H9 (cell line): ENCODE results near the gene PAX1. TPM values are rescaled to one million over a fixed set of nuclear protein-coding genes. Genes with fewer than 3 reads are reported as not detected.

Experiments
- DNase-seq: peaks from one replicate; pipeline ENCODE4 v3.0.0-alpha.2; 2017
- H2AFZ ChIP-seq: one replicate; pipeline ENCODE4 v1.6.1; 2013; ENCODE audit warnings: mild to moderate bottlenecking, low read length, control low read depth, moderate library complexity
- H2AK5ac ChIP-seq: 2 replicates; pipeline ENCODE4 v1.6.1; 2013; ENCODE audit warnings: low read length, control low read depth, mixed read lengths; ENCODE audit not compliant: insufficient read length
- H2BK120ac ChIP-seq: one replicate; pipeline ENCODE4 v1.6.1; 2013; ENCODE audit warnings: low read depth, mild to moderate bottlenecking, low read length, control low read depth, inconsistent platforms; ENCODE audit not compliant: poor library complexity, severe bottlenecking
- H2BK12ac ChIP-seq: 2 replicates; pipeline ENCODE4 v1.6.1; 2013; ENCODE audit warnings: low read length, control low read depth, mixed read lengths, low read depth; ENCODE audit not compliant: insufficient read length
- H2BK15ac ChIP-seq: 2 replicates; pipeline ENCODE4 v1.6.1; 2013; ENCODE audit warnings: low read depth, low read length, control low read depth
- H2BK20ac ChIP-seq: one replicate; pipeline ENCODE4 v1.6.1; 2013; ENCODE audit warnings: low read depth, mild to moderate bottlenecking, low read length, control low read depth, inconsistent platforms; ENCODE audit not compliant: poor library complexity, severe bottlenecking
- H2BK5ac ChIP-seq: 2 replicates; pipeline ENCODE4 v1.6.1; 2013; ENCODE audit warnings: low read length, control low read depth, mixed read lengths; ENCODE audit not compliant: insufficient read length
- H3K14ac ChIP-seq: 2 replicates; pipeline ENCODE4 v1.6.1; 2013; ENCODE audit warnings: low read length, control low read depth; ENCODE audit not compliant: insufficient read depth
- H3K18ac ChIP-seq: 2 replicates; pipeline ENCODE4 v1.6.1; 2013; ENCODE audit warnings: low read depth, mild to moderate bottlenecking, mixed read lengths, low read length, control low read depth; ENCODE audit not compliant: insufficient read length
- H3K23ac ChIP-seq: 2 replicates; pipeline ENCODE4 v1.6.1; 2013; ENCODE audit warnings: low read length, control low read depth, mixed read lengths, low read depth; ENCODE audit not compliant: insufficient read length
- H3K23me2 ChIP-seq: 2 replicates; pipeline ENCODE4 v1.6.1; 2013; ENCODE audit warnings: low read depth, mild to moderate bottlenecking, mixed read lengths, low read length, control low read depth; ENCODE audit not compliant: insufficient read length, poor library complexity, severe bottlenecking
- H3K27ac ChIP-seq: 2 replicates; pipeline ENCODE4 v1.5.1; 2013; ENCODE audit warnings: low read length, control low read depth, mixed read lengths, low read depth; ENCODE audit not compliant: insufficient read length
- H3K27me3 ChIP-seq: 2 replicates; pipeline ENCODE4 v1.6.1; 2013; ENCODE audit warnings: low read length, control low read depth, inconsistent platforms; ENCODE audit not compliant: insufficient read depth
- H3K4ac ChIP-seq: 2 replicates; pipeline ENCODE4 v1.6.1; 2013; ENCODE audit warnings: low read depth, mild to moderate bottlenecking, control low read depth, inconsistent platforms, low read length, moderate library complexity
- H3K4me1 ChIP-seq: 2 replicates; pipeline ENCODE4 v1.6.1; 2013; ENCODE audit warnings: low read length, control low read depth, inconsistent platforms; ENCODE audit not compliant: insufficient read depth
- H3K4me2 ChIP-seq: 2 replicates; pipeline ENCODE4 v1.6.1; 2013; ENCODE audit warnings: low read length, control low read depth, mixed read lengths; ENCODE audit not compliant: insufficient read length, insufficient read depth
- H3K56ac ChIP-seq: 2 replicates; pipeline ENCODE4 v1.6.1; 2013; ENCODE audit warnings: low read depth, mild to moderate bottlenecking, mixed read lengths, low read length, control low read depth; ENCODE audit not compliant: insufficient read length
- H3K79me1 ChIP-seq: 2 replicates; pipeline ENCODE4 v1.6.1; 2013; ENCODE audit warnings: low read depth, mild to moderate bottlenecking, moderate library complexity, low read length, control low read depth, inconsistent platforms; ENCODE audit not compliant: insufficient read depth, poor library complexity, severe bottlenecking
- H3K79me2 ChIP-seq: 2 replicates; pipeline ENCODE4 v1.6.1; 2013; ENCODE audit warnings: low read length, control low read depth, inconsistent platforms; ENCODE audit not compliant: insufficient read depth
- H3K9ac ChIP-seq: 2 replicates; pipeline ENCODE4 v1.6.1; 2013; ENCODE audit warnings: low read length, control low read depth, mixed read lengths; ENCODE audit not compliant: insufficient read length; ENCODE audit errors: extremely low read depth
- H3K9me3 ChIP-seq: one replicate; pipeline ENCODE4 v1.6.1; 2013; ENCODE audit warnings: low read depth, low read length, inconsistent platforms; ENCODE audit not compliant: control insufficient read depth
- H3T11ph ChIP-seq: one replicate; pipeline ENCODE4 v1.6.1; 2013; ENCODE audit warnings: mild to moderate bottlenecking, low read length, control low read depth, inconsistent platforms
- H4K20me1 ChIP-seq: one replicate; pipeline ENCODE4 v1.6.1; 2013; ENCODE audit not compliant: control insufficient read depth, insufficient read length, insufficient read depth
- H4K5ac ChIP-seq: 2 replicates; pipeline ENCODE4 v1.6.1; 2013; ENCODE audit warnings: low read depth, mild to moderate bottlenecking, mixed read lengths, low read length, control low read depth; ENCODE audit not compliant: insufficient read length
- H4K8ac ChIP-seq: replicated peaks from 2 replicates; pipeline ENCODE4 v1.6.1; 2013; ENCODE audit warnings: low read length, control low read depth, mixed read lengths, low read depth; ENCODE audit not compliant: insufficient read length
- H4K91ac ChIP-seq: 2 replicates; pipeline ENCODE4 v1.6.1; 2013; ENCODE audit warnings: low read depth, mild to moderate bottlenecking, moderate library complexity, mixed read lengths, low read length, control low read depth; ENCODE audit not compliant: insufficient read length
- H3K27ac Mint-ChIP-seq, 3 experiments: 2 replicates in 2 of 3; 3 replicates in 1 of 3; pipeline ENCODE4 v1.8.0; 2020 to 2021; ENCODE audit warnings: mixed read lengths in 3 of 3, mild to moderate bottlenecking in 1 of 3, moderate library complexity in 1 of 3
- H3K27me3 Mint-ChIP-seq: 2 replicates; pipeline ENCODE4 v1.8.0; 2021; ENCODE audit warnings: low read depth, mild to moderate bottlenecking, moderate library complexity, mixed read lengths
- H3K36me3 Mint-ChIP-seq, 3 experiments: 2 replicates in 2 of 3; 3 replicates in 1 of 3; pipeline ENCODE4 v1.8.0; 2020 to 2021; ENCODE audit warnings: low read depth in 3 of 3, mixed read lengths in 3 of 3; ENCODE audit not compliant: insufficient read depth in 1 of 3
- H3K4me1 Mint-ChIP-seq, 2 experiments: 2 replicates each; pipeline ENCODE4 v1.8.0; 2020; ENCODE audit warnings: mixed read lengths in 2 of 2
- H3K4me3 Mint-ChIP-seq, 2 experiments: 2 replicates in 1 of 2; 3 replicates in 1 of 2; pipeline ENCODE4 v1.8.0; 2020 to 2021; ENCODE audit warnings: mild to moderate bottlenecking in 2 of 2, mixed read lengths in 2 of 2, moderate library complexity in 1 of 2
- H3K9me3 Mint-ChIP-seq, 2 experiments: 2 replicates in 1 of 2; 3 replicates in 1 of 2; pipeline ENCODE4 v1.8.0; 2020; ENCODE audit warnings: mild to moderate bottlenecking in 2 of 2, mixed read lengths in 2 of 2, moderate library complexity in 1 of 2
- WGBS: extraction: QIAGEN DNeasy Blood & Tissue Kit; methylation state at CpG from one replicate; pipeline ENCODE4 v1.1.7; 2013; ENCODE audit warnings: missing lambda C conversion rate, low lambda C conversion rate, mixed read lengths; ENCODE audit not compliant: insufficient read length; ENCODE audit errors: extremely low coverage; 5-methylcytosine and 5-hydroxymethylcytosine counted together
- total RNA-seq: library from RNA; stranded (reverse); gene quantifications from 2 replicates; pipeline ENCODE4 v1.2.1, GENCODE V29; 2021
- TF ChIP-seq, protein P1 (sequence below): fragments of 200-600 bp; sonication (generic); conservative IDR thresholded peaks from 3 replicates; pipeline ENCODE4 v1.8.0; 2021; ENCODE audit warnings: antibody characterized with exemption, mild to moderate bottlenecking

The PAX1 gene
- total RNA-seq, 1 experiment from 2014 or later, result not detected

DNA sequence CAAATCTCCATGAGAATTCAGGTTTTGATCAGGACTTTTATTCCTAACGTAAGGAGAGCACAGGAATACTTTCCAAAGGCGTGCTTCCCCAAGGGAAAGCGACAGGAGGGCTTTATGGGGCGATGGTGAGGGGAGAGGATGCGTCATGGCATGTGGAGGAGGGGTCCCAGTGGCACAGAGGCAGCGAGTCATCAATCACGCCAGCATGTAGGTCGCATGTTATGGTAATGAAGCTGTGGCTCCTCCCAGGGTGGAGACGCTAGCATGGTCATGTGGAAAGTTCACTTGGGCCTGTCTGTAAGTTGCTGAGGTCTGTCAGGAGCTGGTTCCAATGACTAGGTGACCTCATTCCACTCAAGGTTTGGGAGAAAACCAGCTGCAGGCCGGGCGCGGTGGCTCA, 35.3 kb upstream of the PAX1 start:
- Mint-ChIP-seq H3K27me3 (peaks cover 6% of the 10 kb centered on the region), H3K9me3 (no peaks in the 10 kb centered on the region), H3K36me3 (no peaks in the 10 kb centered on the region), H3K4me1 (no peaks in the 10 kb centered on the region), H3K27ac (no peak overlapping the region), H3K4me3 (no peak overlapping the region)
- Histone ChIP-seq H2BK120ac (no peak overlapping the region), H3K18ac (no peak overlapping the region), H3K79me2 (no peaks in the 10 kb centered on the region), H3K4ac (no peak overlapping the region), H3K79me1 (no peaks in the 10 kb centered on the region), H2BK20ac (no peak overlapping the region), H2BK5ac (no peak overlapping the region), H2BK15ac (no peak overlapping the region), H3K23me2 (no peaks in the 10 kb centered on the region), H2BK12ac (no peak overlapping the region), H4K91ac (no peak overlapping the region), H4K20me1 (no peaks in the 10 kb centered on the region), H3K23ac (no peak overlapping the region), H3K14ac (no peak overlapping the region), H3K27ac (no peak overlapping the region), H3K4me2 (no peak overlapping the region), H3K56ac (no peak overlapping the region), H3K27me3 (no peaks in the 10 kb centered on the region), H3K9ac (no peak overlapping the region), H4K5ac (no peak overlapping the region), H3K9me3 (no peaks in the 10 kb centered on the region), H3T11ph (no peak overlapping the region), H3K4me1 (no peaks in the 10 kb centered on the region), H2AFZ (no peak overlapping the region), H4K8ac (no peak overlapping the region), H2AK5ac (no peak overlapping the region)
- whole genome bisulfite sequencing, result no CpG with 5 or more reads among the region's 12 CpGs
- no peak for DNase-seq
- TF ChIP-seq, protein P1, sequence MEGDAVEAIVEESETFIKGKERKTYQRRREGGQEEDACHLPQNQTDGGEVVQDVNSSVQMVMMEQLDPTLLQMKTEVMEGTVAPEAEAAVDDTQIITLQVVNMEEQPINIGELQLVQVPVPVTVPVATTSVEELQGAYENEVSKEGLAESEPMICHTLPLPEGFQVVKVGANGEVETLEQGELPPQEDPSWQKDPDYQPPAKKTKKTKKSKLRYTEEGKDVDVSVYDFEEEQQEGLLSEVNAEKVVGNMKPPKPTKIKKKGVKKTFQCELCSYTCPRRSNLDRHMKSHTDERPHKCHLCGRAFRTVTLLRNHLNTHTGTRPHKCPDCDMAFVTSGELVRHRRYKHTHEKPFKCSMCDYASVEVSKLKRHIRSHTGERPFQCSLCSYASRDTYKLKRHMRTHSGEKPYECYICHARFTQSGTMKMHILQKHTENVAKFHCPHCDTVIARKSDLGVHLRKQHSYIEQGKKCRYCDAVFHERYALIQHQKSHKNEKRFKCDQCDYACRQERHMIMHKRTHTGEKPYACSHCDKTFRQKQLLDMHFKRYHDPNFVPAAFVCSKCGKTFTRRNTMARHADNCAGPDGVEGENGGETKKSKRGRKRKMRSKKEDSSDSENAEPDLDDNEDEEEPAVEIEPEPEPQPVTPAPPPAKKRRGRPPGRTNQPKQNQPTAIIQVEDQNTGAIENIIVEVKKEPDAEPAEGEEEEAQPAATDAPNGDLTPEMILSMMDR, result no peak
